Measurements from ENCODE around the gene INSYN1. TPM values are rescaled to one million over a fixed set of nuclear protein-coding genes. Genes with fewer than 3 reads are reported as not detected.
A peak's percentile ranks its signal among the peaks of the same experiment; 100 is the strongest.

The INSYN1 gene
- total and polyA plus RNA-seq, 7 donors: 0.60 to 10.0 (median 3.6) TPM

- intact Hi-C loops (cut with DNase I): loop anchor here (5.0 kb wide), 1 partner anchor 134 kb away; no protein-coding TSS in a partner anchor
- Histone ChIP-seq H3K27me3 (peaks cover 0 to 2% (median 0%) of the 10 kb centered on the region in 3 donors), H3K4me1 (peaks cover 0 to 59% (median 50%) of the 10 kb centered on the region in 4 donors), H3K9me3 (no peaks in the 10 kb centered on the region), H3K27ac (peak overlapping the region in 2 of 4 donors; percentile 21 to 47), H3K36me3 (peaks cover 0 to 4% (median 0%) of the 10 kb centered on the region in 4 donors), H3K4me3 (no peak overlapping the region)
- 71 to 80% methylated on average over 16 of the region's 16 CpGs for WGBS, 2 donors
- TF ChIP-seq POLR2A (IDR thresholded peaks at IDR 0.05) (no peak), EP300 (IDR thresholded peaks at IDR 0.05) (no peak), CTCF (IDR thresholded peaks at IDR 0.05) (no peak), POLR2AphosphoS5 (IDR thresholded peaks at IDR 0.05) (no peak)
- peak; percentile 57 for DNase-seq
These were observed 57.1 kb downstream of the INSYN1 start for GRCh38 chr15:73695773-73696640.

- 55 to 73% methylated on average over 5 of the region's 5 CpGs for WGBS, 2 donors
- intact Hi-C loops (cut with DNase I): no loop called here
- DNase-seq: peak; percentile 53
- H3K9me3 ChIP-seq: no peaks in the 10 kb centered on the region
- H3K27me3 ChIP-seq: peaks cover 0 to 2% (median 0%) of the 10 kb centered on the region in 3 donors
- peaks cover 0 to under 1% (median 0%) of the 10 kb centered on the region in 4 donors for H3K36me3 ChIP-seq
- H3K4me1 ChIP-seq: peaks cover 0 to 65% (median 53%) of the 10 kb centered on the region in 4 donors
- peak in 1 of 4 donors; percentile 32 for TF ChIP-seq POLR2AphosphoS5 (IDR thresholded peaks at IDR 0.05)
- TF ChIP-seq CTCF (IDR thresholded peaks at IDR 0.05): no peak
- H3K4me3 ChIP-seq: no peak overlapping the region
- H3K27ac ChIP-seq: peak overlapping the region in 2 of 4 donors; percentile 0 to 57
These were observed 58.7 kb downstream of the INSYN1 start for GRCh38 chr15:73694419-73694818.

GRCh38 chr15:73691396-73691795 lies 61.8 kb downstream of the INSYN1 start:
- Histone ChIP-seq H3K4me1 (peaks cover 0 to 74% (median 67%) of the 10 kb centered on the region in 4 donors), H3K27ac (peak overlapping the region in 2 of 4 donors; percentile 50), H3K9me3 (no peaks in the 10 kb centered on the region), H3K4me3 (no peak overlapping the region), H3K36me3 (no peaks in the 10 kb centered on the region), H3K27me3 (no peaks in the 10 kb centered on the region)
- peak; percentile 74 for DNase-seq
- intact Hi-C loops (cut with DNase I): no loop called here
- TF ChIP-seq POLR2A (IDR thresholded peaks at IDR 0.05): no peak
- no peak for TF ChIP-seq CTCF (IDR thresholded peaks at IDR 0.05)
- no peak for TF ChIP-seq EP300 (IDR thresholded peaks at IDR 0.05)
- peak in 1 of 4 donors; percentile 19 for TF ChIP-seq POLR2AphosphoS5 (IDR thresholded peaks at IDR 0.05)
- 63 to 68% methylated on average over 6 of the region's 6 CpGs for WGBS, 2 donors

GRCh38 chr15:73688455-73688854 lies 64.7 kb downstream of the INSYN1 start:
- DNase-seq: peak; percentile 52
- WGBS, 2 donors: 92% methylated on average over 6 of the region's 6 CpGs

More at GRCh38 chr15:73688455-73688854, 64.7 kb downstream of the INSYN1 start:
- H3K27me3 ChIP-seq: no peaks in the 10 kb centered on the region
- no peak for TF ChIP-seq POLR2A (IDR thresholded peaks at IDR 0.05)
- no peak for TF ChIP-seq POLR2AphosphoS5 (IDR thresholded peaks at IDR 0.05)
- no peak for TF ChIP-seq CTCF (IDR thresholded peaks at IDR 0.05)
- TF ChIP-seq EP300 (IDR thresholded peaks at IDR 0.05): no peak
- no peaks in the 10 kb centered on the region for H3K9me3 ChIP-seq
- no peak overlapping the region for H3K4me3 ChIP-seq
- no peaks in the 10 kb centered on the region for H3K36me3 ChIP-seq
- H3K4me1 ChIP-seq: peaks cover 0 to 68% (median 62%) of the 10 kb centered on the region in 4 donors
- peak overlapping the region in 3 of 4 donors; percentile 33 to 95 (median 38) for H3K27ac ChIP-seq
- intact Hi-C loops (cut with DNase I): no loop called here

Measured in sigmoid colon (tissue), 7 donors.